T-cell (primary cell): ENCODE measurements around the gene CUL2. TPM values are rescaled to one million over a fixed set of nuclear protein-coding genes. Genes with fewer than 3 reads are reported as not detected.

Source experiments
- ATAC-seq, 4 experiments: fragments of 200-7000 bp in 3 of 4; fragments of 150-1000 bp in 1 of 4; cut with Tn5 transposase; replicated peaks in 1 of 4; 1 replicate in 3 of 4; 2 replicates in 1 of 4; pipeline ENCODE4 v1.10.0; 2021; ENCODE audit warnings: moderate library complexity in 3 of 4, mild to moderate bottlenecking in 2 of 4, moderate number of reproducible peaks in 1 of 4
- CTCF ChIA-PET, 2 donors: fragments of 300-600 bp; sonication (Branson Sonifier 250); formaldehyde crosslinking; loops; one replicate each; lab custom pipeline; 2022; ENCODE audit warnings: antibody characterized with exemption in 2 of 2; lab: Charles Lee
- POLR2A ChIA-PET, 2 donors: fragments of 300-600 bp; sonication (Branson Sonifier 250); formaldehyde crosslinking; loops; one replicate each; lab custom pipeline; 2022; ENCODE audit warnings: antibody characterized with exemption in 2 of 2; lab: Charles Lee
- DNase-seq, 35 experiments: peaks; one replicate each; pipeline versions ENCODE4 v3.0.0 to v3.0.0-alpha.2; 2013 to 2023
- H3K27ac ChIP-seq: one replicate; pipeline ENCODE4 v1.5.1; 2013; ENCODE audit warnings: low read length
- H3K27me3 ChIP-seq, 2 experiments: replicated peaks in 1 of 2; 1 replicate in 1 of 2; 2 replicates in 1 of 2; pipeline versions ENCODE4 v1.6.1 to v1.7.0; 2013; ENCODE audit warnings: low read length in 1 of 2, mixed read lengths in 1 of 2; ENCODE audit not compliant: control insufficient read depth in 2 of 2, insufficient read depth in 2 of 2; ENCODE audit errors: extremely low read depth in 1 of 2
- H3K36me3 ChIP-seq, 2 donors: 1 replicate in 1 of 2; 2 replicates in 1 of 2; pipeline versions ENCODE4 v1.6.1 to v1.7.0; 2013; ENCODE audit warnings: low read length in 1 of 2; ENCODE audit not compliant: control insufficient read depth in 2 of 2, insufficient read depth in 1 of 2; ENCODE audit errors: extremely low read depth in 1 of 2
- H3K4me1 ChIP-seq, 2 experiments: 1 replicate in 1 of 2; 2 replicates in 1 of 2; pipeline versions ENCODE4 v1.6.1 to v1.7.0; 2013; ENCODE audit warnings: low read length in 2 of 2, mixed read lengths in 1 of 2; ENCODE audit not compliant: insufficient read depth in 2 of 2, control insufficient read depth in 1 of 2; ENCODE audit errors: extremely low read depth in 1 of 2
- H3K4me3 ChIP-seq, 2 donors: 1 replicate in 1 of 2; 2 replicates in 1 of 2; pipeline versions ENCODE4 v1.5.1 to v1.7.0; 2013; ENCODE audit warnings: mild to moderate bottlenecking in 2 of 2, low read length in 1 of 2, moderate library complexity in 1 of 2; ENCODE audit not compliant: control insufficient read depth in 1 of 2; ENCODE audit errors: extremely low read depth in 1 of 2
- H3K9me3 ChIP-seq: 2 replicates; pipeline ENCODE4 v1.7.0; 2013
- H3K27ac Mint-ChIP-seq, 2 donors: one replicate each; pipeline ENCODE4 v1.8.0; 2020 to 2021; ENCODE audit warnings: mild to moderate bottlenecking in 2 of 2, mixed read lengths in 2 of 2
- H3K27me3 Mint-ChIP-seq, 2 donors: one replicate each; pipeline ENCODE4 v1.8.0; 2021 to 2022; ENCODE audit warnings: mixed read lengths in 2 of 2
- H3K36me3 Mint-ChIP-seq: one replicate; pipeline ENCODE4 v1.8.0; 2021; ENCODE audit warnings: mixed read lengths
- H3K4me1 Mint-ChIP-seq, 3 donors: one replicate each; pipeline ENCODE4 v1.8.0; 2020 to 2022; ENCODE audit warnings: mixed read lengths in 3 of 3, mild to moderate bottlenecking in 1 of 3
- H3K4me3 Mint-ChIP-seq, 3 donors: one replicate each; pipeline ENCODE4 v1.8.0; 2020 to 2022; ENCODE audit warnings: mild to moderate bottlenecking in 3 of 3, mixed read lengths in 3 of 3, moderate library complexity in 3 of 3
- H3K9me3 Mint-ChIP-seq, 3 donors: one replicate each; pipeline ENCODE4 v1.8.0; 2020 to 2022; ENCODE audit warnings: mixed read lengths in 3 of 3
- WGBS: methylation state at CpG from one replicate; pipeline ENCODE4 v1.1.5; 2013; ENCODE audit warnings: missing lambda C conversion rate; ENCODE audit not compliant: insufficient coverage; 5-methylcytosine and 5-hydroxymethylcytosine counted together
- total RNA-seq, 35 experiments: library from RNA in 6 of 35; stranded (reverse) in 6 of 35; fragments of 120-200 nt in 1 of 35; gene quantifications; one replicate each; pipeline versions ENCODE4 v1.2.1 to v1.2.4 and lab custom pipeline; 2013 to 2026

The CUL2 gene
- total RNA-seq, 5 donors from 2014 or later (not counting 1 experiment from before 2014, with no cell fraction given) = 29.5 to 35.6 (median 31.2) TPM

DNA sequence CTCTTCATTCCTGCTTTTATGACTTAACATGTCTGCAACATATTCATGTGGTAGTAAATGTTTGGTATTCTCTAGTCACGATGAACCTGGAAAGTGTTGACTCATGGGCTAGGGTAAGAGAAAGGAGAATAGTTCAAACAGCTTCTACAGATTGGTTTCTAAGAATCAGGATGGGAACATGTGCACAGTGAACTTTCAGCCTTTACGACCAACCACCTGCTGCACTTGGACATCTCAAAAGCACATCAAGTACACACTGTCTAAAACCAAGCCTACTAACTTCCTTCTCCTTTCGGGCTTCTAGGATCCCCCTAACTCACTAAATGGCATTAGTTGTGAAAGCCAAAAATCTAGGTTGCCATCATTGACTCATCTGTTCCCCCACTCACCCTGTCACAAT lies 85.5 kb downstream of the CUL2 start:
- ChIA-PET POLR2A (no interaction called here), CTCF (no interaction called here)
- H3K27ac ChIP-seq = no peak overlapping the region
- H3K27ac Mint-ChIP-seq = peak overlapping the region in 1 of 2 donors; percentile 1
- H3K27me3 ChIP-seq = no peaks in the 10 kb centered on the region
- no peak overlapping the region for H3K4me3 ChIP-seq
- H3K27me3 Mint-ChIP-seq = no peaks in the 10 kb centered on the region
- 95% methylated on average over 2 of the region's 3 CpGs for WGBS
- H3K4me1 Mint-ChIP-seq = no peaks in the 10 kb centered on the region
- no peaks in the 10 kb centered on the region for H3K9me3 ChIP-seq
- DNase-seq (no peak), ATAC-seq (no peak)
- no peaks in the 10 kb centered on the region for H3K9me3 Mint-ChIP-seq
- H3K4me1 ChIP-seq = no peaks in the 10 kb centered on the region
- peaks cover 31% of the 10 kb centered on the region for H3K36me3 Mint-ChIP-seq
- peaks cover 0 to 5% of the 10 kb centered on the region in 2 donors for H3K36me3 ChIP-seq
- H3K4me3 Mint-ChIP-seq = no peak overlapping the region

DNA sequence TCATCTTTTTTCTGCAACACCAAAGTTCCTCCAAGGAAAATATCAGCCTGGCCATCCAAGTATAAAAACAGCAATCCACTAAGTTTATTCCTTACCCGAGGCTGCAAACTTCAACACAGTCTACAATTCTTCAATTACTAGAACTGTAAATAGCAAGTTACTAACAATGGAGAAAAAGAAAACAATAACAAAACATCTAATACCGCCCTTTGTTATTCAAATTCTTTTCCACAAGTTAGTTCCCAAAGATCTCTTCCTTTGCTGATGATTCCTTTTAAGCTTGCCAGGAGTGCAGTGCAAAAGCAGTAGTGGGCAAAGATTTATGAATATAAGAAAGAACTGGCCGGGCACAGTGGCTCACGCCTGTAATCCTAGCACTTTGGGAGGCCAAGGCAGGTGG lies 86.2 kb downstream of the CUL2 start:
- H3K27me3 Mint-ChIP-seq = no peaks in the 10 kb centered on the region
- no peaks in the 10 kb centered on the region for H3K4me1 Mint-ChIP-seq
- Histone ChIP-seq H3K27me3 (no peaks in the 10 kb centered on the region), H3K9me3 (no peaks in the 10 kb centered on the region), H3K4me3 (no peak overlapping the region), H3K4me1 (no peaks in the 10 kb centered on the region), H3K36me3 (no peaks in the 10 kb centered on the region), H3K27ac (no peak overlapping the region)
- H3K27ac Mint-ChIP-seq = no peak overlapping the region
- H3K9me3 Mint-ChIP-seq = no peaks in the 10 kb centered on the region
- no peak for ATAC-seq
- DNase-seq = no peak
- 100% methylated on average over 2 of the region's 4 CpGs for WGBS
- ChIA-PET CTCF (no interaction called here), POLR2A (no interaction called here)
- peaks cover 31% of the 10 kb centered on the region for H3K36me3 Mint-ChIP-seq
- H3K4me3 Mint-ChIP-seq = no peak overlapping the region

- Histone ChIP-seq H3K9me3 (no peaks in the 10 kb centered on the region), H3K27me3 (no peaks in the 10 kb centered on the region), H3K4me3 (no peak overlapping the region), H3K4me1 (no peaks in the 10 kb centered on the region), H3K36me3 (no peaks in the 10 kb centered on the region), H3K27ac (no peak overlapping the region)
- H3K36me3 Mint-ChIP-seq = peaks cover 25% of the 10 kb centered on the region
- POLR2A ChIA-PET = no interaction called here
- CTCF ChIA-PET = no interaction called here
- WGBS = 83% methylated on average over 1 of the region's 4 CpGs
- no peaks in the 10 kb centered on the region for H3K4me1 Mint-ChIP-seq
- ATAC-seq (no peak), DNase-seq (no peak)
- no peak overlapping the region for H3K4me3 Mint-ChIP-seq
- H3K27me3 Mint-ChIP-seq = no peaks in the 10 kb centered on the region
- no peak overlapping the region for H3K27ac Mint-ChIP-seq
- H3K9me3 Mint-ChIP-seq = no peaks in the 10 kb centered on the region
Measured at GRCh38 chr10:35000936-35001335, 89.2 kb downstream of the CUL2 start.

GRCh38 chr10:34999532-34999931 lies 90.6 kb downstream of the CUL2 start:
- H3K9me3 Mint-ChIP-seq = no peaks in the 10 kb centered on the region
- H3K27ac Mint-ChIP-seq = no peak overlapping the region
- H3K36me3 Mint-ChIP-seq = peaks cover 19% of the 10 kb centered on the region
- Histone ChIP-seq H3K4me1 (peaks cover 0 to 7% of the 10 kb centered on the region in 2 experiments), H3K27me3 (no peaks in the 10 kb centered on the region), H3K4me3 (no peak overlapping the region), H3K9me3 (no peaks in the 10 kb centered on the region), H3K36me3 (no peaks in the 10 kb centered on the region), H3K27ac (no peak overlapping the region)
- POLR2A ChIA-PET = no interaction called here
- 88% methylated on average over 1 of the region's 5 CpGs for whole genome bisulfite sequencing
- CTCF ChIA-PET = interaction anchor here in 1 of 2 donors (0.5 kb wide), 1 partner anchor 271 kb away, joined by 3 read pairs; no protein-coding TSS in a partner anchor
- peaks cover 2 to 8% (median 7%) of the 10 kb centered on the region in 3 donors for H3K4me1 Mint-ChIP-seq
- ATAC-seq = no peak
- no peak overlapping the region for H3K4me3 Mint-ChIP-seq
- H3K27me3 Mint-ChIP-seq = no peaks in the 10 kb centered on the region
- no peak for DNase-seq

- Histone ChIP-seq H3K9me3 (no peaks in the 10 kb centered on the region), H3K27me3 (no peaks in the 10 kb centered on the region), H3K36me3 (no peaks in the 10 kb centered on the region), H3K27ac (no peak overlapping the region), H3K4me3 (no peak overlapping the region), H3K4me1 (peaks cover 0 to 9% of the 10 kb centered on the region in 2 experiments)
- no peak overlapping the region for H3K27ac Mint-ChIP-seq
- H3K4me1 Mint-ChIP-seq = peaks cover 7 to 13% (median 12%) of the 10 kb centered on the region in 3 donors
- no peaks in the 10 kb centered on the region for H3K9me3 Mint-ChIP-seq
- POLR2A ChIA-PET = no interaction called here
- peaks cover 19% of the 10 kb centered on the region for H3K36me3 Mint-ChIP-seq
- 83% methylated on average over 1 of the region's 3 CpGs for WGBS
- DNase-seq = no peak
- ATAC-seq = no peak
- CTCF ChIA-PET = no interaction called here
- H3K4me3 Mint-ChIP-seq = no peak overlapping the region
- H3K27me3 Mint-ChIP-seq = no peaks in the 10 kb centered on the region
Measured at GRCh38 chr10:34998940-34999339, 91.2 kb downstream of the CUL2 start.

DNA sequence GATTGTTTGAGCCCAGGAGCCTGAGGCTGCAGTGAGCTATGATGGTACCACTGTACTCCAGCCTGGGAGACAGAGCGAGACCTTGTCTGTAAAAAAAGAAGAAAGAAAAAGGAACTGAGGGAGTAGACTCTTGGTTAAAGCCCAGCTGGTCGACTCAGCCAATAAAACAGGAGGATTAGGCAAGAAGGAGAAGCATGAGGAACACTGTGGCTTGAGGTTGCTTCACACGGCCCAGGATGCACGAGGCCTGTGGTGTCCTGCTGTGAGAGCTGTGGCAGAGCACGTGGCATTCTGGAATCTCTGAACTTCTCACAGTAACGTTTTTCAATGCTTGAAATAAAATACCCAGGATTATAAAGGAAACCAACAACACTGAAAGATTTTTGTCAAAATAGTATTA lies 93.3 kb downstream of the CUL2 start:
- Histone ChIP-seq H3K9me3 (no peaks in the 10 kb centered on the region), H3K36me3 (no peaks in the 10 kb centered on the region), H3K4me1 (peaks cover 0 to 9% of the 10 kb centered on the region in 2 experiments), H3K4me3 (no peak overlapping the region), H3K27ac (no peak overlapping the region), H3K27me3 (no peaks in the 10 kb centered on the region)
- Mint-ChIP-seq H3K27ac (peak overlapping the region in 1 of 2 donors; percentile 9), H3K27me3 (no peaks in the 10 kb centered on the region), H3K4me1 (peaks cover 7 to 13% (median 12%) of the 10 kb centered on the region in 3 donors), H3K4me3 (no peak overlapping the region), H3K9me3 (no peaks in the 10 kb centered on the region), H3K36me3 (peaks cover 10% of the 10 kb centered on the region)
- ChIA-PET CTCF (no interaction called here), POLR2A (no interaction called here)
- DNase-seq = peak in 1 of 35 experiments; percentile 12
- 72% methylated on average over 4 of the region's 6 CpGs for WGBS
- ATAC-seq = no peak
